HepG2 (cell line): Measurements from ENCODE around the gene TACC2. TPM values are rescaled to one million over a fixed set of nuclear protein-coding genes. Genes with fewer than 3 reads are reported as not detected.

Experiments
- AKNA ChIP-seq: sonication (generic); formaldehyde crosslinking; IDR thresholded peaks from 2 replicates; pipeline ENCODE4 v1.4.0; 2020; ENCODE audit warnings: missing genetic modification reagents, borderline replicate concordance
- CREB3 ChIP-seq: sonication (generic); formaldehyde crosslinking; IDR thresholded peaks from 2 replicates; pipeline ENCODE4 v1.5.0; 2020; ENCODE audit warnings: missing genetic modification reagents
- E2F5 ChIP-seq: sonication (generic); formaldehyde crosslinking; conservative IDR thresholded peaks from 2 replicates; pipeline ENCODE4 v1.4.0; 2020; ENCODE audit warnings: missing genetic modification reagents
- EHMT2 ChIP-seq: fragments of 200-600 bp; sonication (generic); IDR thresholded peaks from 2 replicates; pipeline ENCODE4 v1.7.0; 2017; ENCODE audit warnings: antibody characterized with exemption, low read depth, low read length, borderline replicate concordance
- PPARG ChIP-seq: conservative IDR thresholded peaks from 2 replicates; pipeline ENCODE4 v1.6.1; 2016; ENCODE audit warnings: missing biosample characterization, missing genetic modification reagents
- RNF2 ChIP-seq: fragments of 450-650 bp; conservative IDR thresholded peaks from 2 replicates; pipeline ENCODE4 v1.6.1; 2016; ENCODE audit warnings: low read depth
- SKI ChIP-seq: fragments of 450-650 bp; IDR thresholded peaks from one replicate; pipeline ENCODE4 v1.6.1; 2018; ENCODE audit warnings: mild to moderate bottlenecking; ENCODE audit not compliant: partially characterized antibody
- SKIL ChIP-seq: sonication (generic); formaldehyde crosslinking; IDR thresholded peaks from 2 replicates; pipeline ENCODE4 v1.8.0; 2022; ENCODE audit warnings: missing genetic modification reagents, mild to moderate bottlenecking, moderate library complexity, borderline replicate concordance
- TARDBP ChIP-seq: sonication (generic); formaldehyde crosslinking; IDR thresholded peaks from 2 replicates; pipeline ENCODE4 v1.8.0; 2022; ENCODE audit warnings: mild to moderate bottlenecking, missing genetic modification reagents
- WIZ ChIP-seq: sonication (generic); formaldehyde crosslinking; IDR thresholded peaks from 2 replicates; pipeline ENCODE4 v1.5.1; 2020; ENCODE audit warnings: mild to moderate bottlenecking, missing genetic modification reagents
- ZBTB20 ChIP-seq: sonication (generic); formaldehyde crosslinking; IDR thresholded peaks from 2 replicates; pipeline ENCODE4 v1.8.1; 2023; ENCODE audit warnings: missing genetic modification reagents, low read depth, mild to moderate bottlenecking, borderline replicate concordance
- ZBTB38 ChIP-seq: sonication (generic); formaldehyde crosslinking; IDR thresholded peaks from 2 replicates; pipeline ENCODE4 v1.5.1; 2020; ENCODE audit warnings: mild to moderate bottlenecking, missing genetic modification reagents
- ZBTB43 ChIP-seq: sonication (generic); formaldehyde crosslinking; conservative IDR thresholded peaks from 2 replicates; pipeline ENCODE4 v1.4.0; 2020; ENCODE audit warnings: missing genetic modification reagents
- ZNF124 ChIP-seq: sonication (generic); formaldehyde crosslinking; IDR thresholded peaks from 2 replicates; pipeline ENCODE4 v1.4.0; 2020; ENCODE audit warnings: missing genetic modification reagents
- ZNF276 ChIP-seq: sonication (generic); formaldehyde crosslinking; IDR thresholded peaks from 2 replicates; pipeline ENCODE4 v1.4.0; 2020; ENCODE audit warnings: mild to moderate bottlenecking, low read depth, missing genetic modification reagents
- ZSCAN20 ChIP-seq: sonication (generic); formaldehyde crosslinking; IDR thresholded peaks from 2 replicates; pipeline ENCODE4 v1.4.0; 2020; ENCODE audit warnings: missing genetic modification reagents, mild to moderate bottlenecking, borderline replicate concordance
- polyA plus RNA-seq, 8 experiments: library from polyadenylated mRNA; depleted of rRNA in 3 of 8; stranded (reverse) in 7 of 8; unstranded in 1 of 8; fragments of >200 nt; fragmentation: Illumina TruSeq in 4 of 8; extraction: Trizol in 4 of 8; gene quantifications; 2 replicates each; pipeline versions ENCODE4 v1.2.1 to v1.2.3, GENCODE V29; 2011 to 2016; ENCODE audit warnings: low read depth in 4 of 8, missing spikeins in 1 of 8, mixed read lengths in 1 of 8; ENCODE audit not compliant: insufficient read depth in 1 of 8
- total RNA-seq, 5 experiments: library from RNA; depleted of rRNA; stranded (reverse); fragments of >200 nt; fragmentation: Illumina TruSeq; extraction: Trizol; gene quantifications; 2 replicates each; pipeline ENCODE4 v1.2.3, GENCODE V29; 2016; ENCODE audit warnings: low read depth in 1 of 5

The TACC2 gene
- total and polyA plus RNA-seq, 2 of the 13 experiments (the other 11 are each of a cell fraction or from before 2014, with no cell fraction given), result 11.8 to 16.0 TPM

GRCh38 chr10:122062831-122063674 lies 74.1 kb downstream of the TACC2 start (continued):
- TF ChIP-seq SKIL (CRISPR knock-in tag), result peak; percentile 77
- peak; percentile 83 for TF ChIP-seq PPARG (CRISPR knock-in tag)
- TF ChIP-seq ZNF124, result peak; percentile 83; the same call in 1 of the 2 replicates
- 0 out of 2 replicates have a peak, but pooled peaks have one; percentile 62 for TF ChIP-seq ZNF276 (CRISPR knock-in tag)
- peak; percentile 91 for TF ChIP-seq TARDBP (CRISPR knock-in tag)
- TF ChIP-seq WIZ (CRISPR knock-in tag), result no peak
- no peak; the same call in 1 of the 2 replicates for TF ChIP-seq ZBTB38 (CRISPR knock-in tag)
- no peak for TF ChIP-seq EHMT2
- no peak for TF ChIP-seq ZBTB43 (CRISPR knock-in tag)
- TF ChIP-seq E2F5, result no peak
- no peak for TF ChIP-seq CREB3 (CRISPR knock-in tag)
- TF ChIP-seq SKI, result peak; percentile 42
- no peak for TF ChIP-seq RNF2
- no peak for TF ChIP-seq AKNA (CRISPR knock-in tag)
- no peak for TF ChIP-seq ZBTB20
- no peak for TF ChIP-seq ZSCAN20 (CRISPR knock-in tag)
